NCI-H2081 (cell line): Measurements from ENCODE around the gene SLC66A2.

Experiments used
- DNase-seq, 2 experiments: peaks; one replicate each; lab custom pipeline; 2025; lab: John Stamatoyannopoulos, UW

SLC66A2 gene

DNA sequence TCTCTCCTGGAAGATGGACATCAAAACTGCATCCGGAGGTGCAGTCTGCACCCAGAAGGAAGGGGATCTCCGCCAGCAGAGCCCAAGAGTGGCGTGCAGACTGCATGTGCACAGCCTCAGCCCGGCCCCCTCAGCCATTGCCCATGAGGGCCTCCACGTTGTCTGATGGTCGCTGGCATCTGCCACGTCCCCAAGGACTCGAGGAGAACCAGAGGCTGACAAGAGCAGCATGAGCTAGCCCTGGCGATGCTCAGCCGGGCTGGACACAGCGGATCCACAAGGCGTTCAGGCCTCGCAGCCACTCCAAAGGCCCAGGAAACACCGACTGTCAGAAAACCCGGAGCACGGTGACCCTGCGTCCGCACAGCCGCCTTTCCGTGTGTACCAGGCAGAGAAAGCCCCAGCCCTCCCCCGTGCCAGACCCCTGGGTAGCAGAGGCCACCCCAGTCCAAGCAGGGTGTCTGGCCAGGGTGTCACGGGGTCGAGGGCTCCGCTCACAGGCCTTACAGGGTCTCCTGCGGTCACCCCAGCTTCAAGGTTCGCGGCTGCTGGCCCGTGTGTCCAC lies 48.3 kb downstream of the SLC66A2 start:
- no peak for DNase-seq

DNA sequence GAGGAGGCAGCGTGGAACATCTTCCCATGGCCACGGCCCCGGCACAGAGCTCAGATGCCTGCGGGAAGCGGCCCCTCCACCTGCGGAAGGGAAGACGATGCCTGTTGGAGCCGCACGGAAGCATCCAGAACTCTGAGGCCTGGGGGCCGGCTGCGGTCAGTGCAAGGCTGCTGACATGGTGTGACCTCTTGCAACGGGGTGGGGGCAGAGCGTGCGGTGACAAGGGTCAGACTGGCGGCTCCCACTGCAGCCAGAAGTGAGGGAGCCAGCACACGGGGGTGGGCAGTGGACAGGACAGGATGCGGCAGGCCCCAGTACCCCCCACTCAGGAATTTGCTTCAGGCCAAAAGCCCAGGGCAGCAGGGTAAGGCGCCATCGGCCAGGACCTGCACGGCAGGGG lies 48.8 kb downstream of the SLC66A2 start:
- no peak for DNase-seq

DNA sequence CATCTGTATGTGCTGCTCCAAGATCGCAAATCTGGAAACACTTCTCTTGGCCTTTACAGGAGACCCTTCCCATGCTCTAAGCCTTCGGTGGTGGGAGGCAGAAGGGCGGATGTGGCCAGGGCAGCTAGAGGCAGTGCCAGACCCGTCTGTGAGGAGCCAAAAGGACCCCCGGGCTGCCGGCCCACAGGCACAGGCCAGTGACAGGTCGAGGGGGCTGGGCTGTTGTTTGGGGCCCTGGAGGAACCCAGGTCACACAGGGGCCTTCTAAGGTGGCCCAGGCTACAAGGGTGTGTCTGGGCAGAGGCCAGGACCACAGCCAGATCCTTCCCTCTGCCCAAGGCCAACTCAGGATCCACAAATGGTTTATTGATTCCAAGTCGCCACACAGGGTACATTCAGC lies 49.4 kb downstream of the SLC66A2 start:
- no peak for DNase-seq

DNA sequence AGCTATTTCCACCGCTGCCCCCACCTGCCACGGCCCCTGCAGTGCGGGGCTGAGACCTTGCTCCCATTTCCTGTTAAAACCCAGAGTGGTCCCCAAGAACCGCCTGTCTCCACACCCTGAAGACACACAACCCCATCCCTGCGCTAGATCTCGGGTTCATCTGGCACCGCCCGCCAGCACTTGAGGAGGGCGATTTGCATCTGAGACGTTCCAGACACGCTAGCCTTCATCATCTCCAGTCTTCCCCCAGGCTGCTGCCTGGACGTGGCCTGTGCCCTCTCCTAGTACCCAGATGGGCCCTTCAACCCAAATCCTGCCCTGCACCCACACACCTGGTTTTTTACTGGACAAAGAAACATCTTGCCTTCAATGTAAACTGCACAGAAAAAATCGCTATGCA lies 49.8 kb downstream of the SLC66A2 start:
- no peak for DNase-seq

DNA sequence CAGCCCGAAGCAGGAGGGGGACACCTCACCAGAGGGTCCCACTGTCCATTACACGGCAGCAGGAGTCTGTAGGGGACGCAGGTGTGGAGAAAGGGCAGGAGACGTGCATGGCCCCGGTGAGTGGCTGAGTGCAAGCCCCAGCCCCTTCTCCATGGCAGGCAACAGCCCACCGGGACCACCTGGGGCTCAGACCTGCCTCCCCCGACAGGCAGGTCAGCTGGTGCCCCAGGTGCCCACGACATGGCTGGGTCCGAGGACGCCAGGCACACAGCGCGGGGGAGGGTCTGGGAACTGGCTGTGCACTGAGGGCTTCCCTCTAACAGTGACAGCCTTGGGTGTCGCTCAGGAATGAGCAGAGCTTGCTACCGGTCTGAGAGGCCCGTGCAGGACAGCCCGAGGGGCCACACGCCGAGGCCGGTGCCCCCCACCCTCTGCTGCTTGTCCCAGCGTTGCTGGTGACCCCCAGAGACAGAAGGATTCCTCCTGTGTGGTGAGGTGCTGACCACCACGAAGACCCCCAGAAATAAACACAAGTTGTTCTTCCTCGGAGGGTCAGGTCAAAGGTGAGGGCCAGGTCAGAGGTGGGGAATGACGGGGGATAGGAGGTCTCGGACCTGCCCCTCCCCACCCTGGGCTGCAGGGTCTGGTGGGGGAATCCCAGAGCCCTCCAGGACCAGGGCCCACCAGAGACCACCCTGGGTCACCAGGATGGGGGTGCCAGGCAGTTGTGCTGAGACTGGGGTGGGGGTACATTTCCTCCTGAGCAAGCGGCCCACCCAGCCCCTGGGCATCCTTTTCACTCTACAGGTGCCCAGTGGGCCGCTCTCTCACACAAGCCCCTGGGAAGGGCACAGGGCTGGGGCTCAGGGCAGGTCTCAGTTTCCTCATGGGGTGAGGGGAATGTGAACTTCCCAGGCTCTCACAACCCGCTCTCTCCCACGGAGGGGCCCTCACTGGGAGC lies 50.6 kb downstream of the SLC66A2 start:
- DNase-seq, result no peak

DNA sequence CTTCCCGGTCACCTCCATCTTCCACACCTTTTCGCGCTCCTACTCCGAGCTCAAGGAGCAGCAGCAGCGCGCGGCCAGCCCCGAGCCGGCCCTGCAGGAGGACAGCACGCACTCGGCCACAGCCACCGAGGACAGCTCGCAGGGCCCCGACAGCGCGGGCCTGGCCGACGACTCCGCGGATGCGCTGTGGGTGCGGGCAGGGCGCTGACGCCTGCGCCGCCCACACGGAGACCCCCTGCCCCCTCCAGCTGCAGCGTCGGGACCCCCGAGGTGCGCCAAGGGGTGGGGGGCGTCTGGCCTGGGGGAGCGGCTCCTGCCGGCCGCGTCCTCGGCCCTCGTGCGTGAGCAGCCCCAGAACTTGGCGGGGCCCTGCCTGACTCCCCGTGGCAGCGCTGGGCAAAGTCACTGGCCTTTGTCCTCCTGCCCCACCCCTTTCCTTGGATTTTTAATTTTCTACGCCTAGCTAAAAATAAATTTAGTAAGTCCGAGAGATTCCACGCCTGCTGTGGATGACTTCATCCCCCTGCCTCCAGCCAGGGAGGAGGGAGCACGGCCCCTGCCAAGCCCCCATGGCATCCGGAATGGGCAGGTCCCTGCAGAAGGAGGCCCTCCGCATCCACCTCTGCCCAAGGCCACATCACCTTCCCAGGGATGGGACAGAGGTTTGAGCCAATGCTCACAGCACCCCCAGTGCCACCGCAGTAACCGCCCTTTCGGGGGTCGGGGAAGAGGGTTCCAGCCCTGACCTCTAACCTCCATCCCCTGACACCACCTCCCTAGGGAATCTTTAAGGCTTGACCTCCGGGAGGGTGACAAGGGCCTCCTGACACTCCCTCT lies 51.6 kb downstream of the SLC66A2 start:
- no peak for DNase-seq

DNA sequence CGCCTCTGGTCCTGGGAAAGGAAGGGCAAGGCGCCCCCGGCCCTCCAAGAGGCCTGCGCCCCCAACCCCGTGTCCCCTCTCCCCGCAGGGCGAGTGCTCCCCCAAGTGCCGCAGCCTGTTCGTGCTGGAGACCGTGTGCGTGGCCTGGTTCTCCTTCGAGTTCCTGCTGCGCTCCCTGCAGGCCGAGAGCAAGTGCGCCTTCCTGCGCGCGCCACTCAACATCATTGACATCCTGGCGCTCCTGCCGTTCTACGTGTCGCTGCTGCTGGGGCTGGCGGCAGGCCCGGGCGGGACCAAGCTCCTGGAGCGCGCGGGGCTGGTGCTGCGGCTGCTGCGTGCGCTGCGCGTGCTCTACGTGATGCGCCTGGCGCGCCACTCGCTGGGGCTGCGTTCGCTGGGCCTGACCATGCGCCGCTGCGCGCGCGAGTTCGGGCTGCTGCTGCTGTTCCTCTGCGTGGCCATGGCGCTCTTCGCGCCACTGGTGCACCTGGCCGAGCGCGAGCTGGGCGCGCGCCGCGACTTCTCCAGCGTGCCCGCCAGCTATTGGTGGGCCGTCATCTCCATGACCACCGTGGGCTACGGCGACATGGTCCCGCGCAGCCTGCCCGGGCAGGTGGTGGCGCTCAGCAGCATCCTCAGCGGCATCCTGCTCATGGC lies 52.4 kb downstream of the SLC66A2 start:
- no peak for DNase-seq

DNA sequence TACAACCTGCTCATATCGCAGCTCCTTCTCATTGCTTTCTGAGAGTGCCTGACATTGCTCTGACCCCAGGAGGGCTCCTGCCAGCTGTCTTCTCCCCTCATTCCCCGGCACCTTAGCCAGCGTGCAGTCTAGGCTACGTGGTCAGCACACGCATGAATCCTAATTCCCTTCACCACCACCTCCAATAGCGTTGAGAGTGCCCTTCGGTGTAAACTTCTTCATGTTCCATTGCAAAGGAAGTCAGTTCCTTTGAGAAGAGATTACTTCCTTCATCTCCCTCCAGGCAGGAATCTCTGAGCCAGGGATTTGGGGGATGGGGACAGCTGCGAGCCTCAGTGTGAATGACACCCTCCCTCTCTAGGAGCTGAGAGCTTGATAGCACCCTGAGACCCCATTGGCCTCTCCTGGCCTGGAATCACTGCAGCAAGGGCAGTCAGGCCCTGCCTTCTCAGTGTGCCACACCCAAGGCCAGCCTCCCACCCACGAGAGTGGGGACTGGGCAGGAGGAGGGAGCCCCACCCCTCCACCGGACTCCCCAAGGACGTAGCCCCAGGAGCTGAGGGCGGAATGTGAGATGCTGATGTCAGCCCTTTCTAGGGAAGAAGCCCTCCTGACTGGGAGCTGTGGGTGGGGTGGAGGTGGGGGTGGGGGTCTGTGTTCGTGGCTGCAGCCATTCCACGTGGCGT lies 53.4 kb downstream of the SLC66A2 start:
- no peak for DNase-seq

DNA sequence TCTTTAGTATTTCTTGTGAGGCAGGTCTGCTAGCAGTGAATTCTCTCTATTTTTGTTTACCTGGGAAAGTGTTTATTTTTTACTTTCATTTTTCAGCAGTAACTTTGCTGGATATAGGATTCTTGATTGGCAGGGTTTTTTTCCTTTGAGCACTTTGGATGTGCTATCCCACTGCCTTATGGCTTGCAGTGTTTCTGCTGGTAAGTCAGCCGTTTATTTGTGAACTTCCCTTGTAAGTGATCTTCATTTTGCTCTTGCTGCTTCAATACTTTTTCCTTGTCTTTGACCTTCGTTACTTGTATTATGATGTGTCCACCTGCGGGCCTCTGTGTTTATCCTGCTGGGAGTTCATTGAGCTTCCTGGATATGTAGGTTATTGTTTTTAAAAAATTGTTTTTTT lies 54.7 kb downstream of the SLC66A2 start:
- no peak for DNase-seq

DNA sequence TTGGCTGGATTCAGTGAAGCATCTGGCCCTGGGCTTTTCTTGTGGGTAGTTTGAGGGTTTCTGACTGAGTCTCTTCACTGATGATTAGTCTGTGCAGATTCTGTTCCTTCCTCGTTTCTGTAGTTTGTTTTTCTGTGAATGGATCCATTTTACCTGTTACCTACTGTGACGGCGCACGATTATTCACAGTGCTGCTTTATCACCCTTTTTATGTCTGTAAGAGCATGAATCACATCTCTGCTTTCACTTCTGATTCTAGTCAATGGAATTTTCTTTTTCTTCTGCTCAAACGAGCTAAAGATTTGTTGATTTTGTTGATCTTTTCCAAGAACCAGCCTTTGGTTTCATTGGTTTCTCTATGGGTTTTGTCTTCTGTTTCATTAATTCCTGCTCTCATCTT lies 60.8 kb downstream of the SLC66A2 start:
- no peak for DNase-seq

DNA sequence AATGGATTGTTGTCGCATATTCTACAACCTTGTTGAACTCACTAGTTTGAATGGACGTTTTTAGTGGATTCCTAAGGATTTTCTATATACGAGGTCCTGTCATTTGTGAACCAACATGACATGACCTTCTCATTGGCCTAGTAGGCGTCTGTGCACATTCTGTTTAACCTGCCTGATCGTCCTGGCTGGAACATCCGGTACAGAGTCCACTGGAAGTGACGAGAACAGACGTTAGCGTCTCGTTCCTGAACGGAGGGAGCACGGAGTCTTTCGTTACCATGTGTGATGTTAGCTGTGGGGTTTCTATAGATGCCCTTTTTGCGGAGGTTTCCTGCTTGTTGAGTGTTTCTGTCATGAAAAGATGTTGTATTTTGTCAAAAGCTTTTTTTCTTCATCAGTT lies 61.9 kb downstream of the SLC66A2 start:
- no peak for DNase-seq

DNA sequence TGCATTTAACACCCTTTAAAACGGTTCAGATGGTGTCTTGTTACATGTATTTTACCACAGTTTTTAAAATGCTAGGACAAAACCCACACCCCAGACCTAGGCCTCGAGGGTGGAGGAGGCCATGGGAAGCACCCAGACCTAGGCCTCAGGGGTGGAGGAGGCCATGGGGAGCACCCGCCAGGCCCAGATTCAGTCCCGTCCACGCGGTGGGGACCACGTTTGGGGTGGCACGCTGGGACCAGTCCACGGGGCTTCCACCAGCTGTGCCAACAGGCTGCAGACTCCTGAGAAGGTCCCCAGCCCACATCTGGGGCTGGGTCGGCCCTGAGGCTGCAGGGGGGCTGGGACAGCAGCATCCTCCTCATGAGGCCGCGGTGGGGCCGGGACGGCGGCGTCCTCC lies 63.4 kb downstream of the SLC66A2 start:
- no peak for DNase-seq

DNA sequence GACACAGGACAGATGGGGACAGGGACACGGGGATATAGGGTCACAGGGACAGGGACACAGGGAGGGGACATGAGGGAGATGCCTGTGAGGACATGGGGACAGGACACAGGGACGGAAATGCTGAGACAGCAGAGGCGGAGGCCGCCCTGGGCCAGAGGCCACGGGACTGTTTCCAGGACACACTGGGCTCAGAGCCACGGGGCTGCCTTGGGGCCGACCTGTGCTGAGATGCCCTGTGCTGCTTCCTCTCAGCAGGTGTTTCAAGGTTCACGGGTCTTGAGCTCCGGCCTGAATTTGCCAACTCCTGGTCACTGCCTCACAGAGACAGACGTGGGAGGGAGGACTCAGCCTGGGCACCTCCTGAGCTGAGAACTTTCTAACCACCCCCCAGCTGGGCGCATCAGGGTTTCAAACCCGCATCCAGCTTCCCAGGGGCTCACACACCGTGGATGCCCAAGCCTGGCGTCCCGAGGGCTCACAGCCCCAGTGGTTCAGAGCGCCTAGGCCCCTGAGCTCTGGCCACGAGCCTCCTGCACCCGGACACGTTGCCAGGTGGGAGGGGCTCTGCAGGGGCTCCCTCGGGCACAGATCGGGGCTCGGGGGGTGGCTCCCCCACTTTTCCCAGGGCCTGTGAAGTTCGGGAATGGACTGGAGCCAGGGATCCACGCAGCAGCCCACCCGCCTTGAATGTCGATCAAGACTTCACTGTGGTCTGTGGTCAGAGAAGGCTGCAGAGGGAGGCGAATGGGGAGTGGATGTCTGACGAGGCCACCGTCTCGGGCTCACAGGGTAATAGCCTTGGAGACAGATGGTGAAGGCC lies 64.1 kb downstream of the SLC66A2 start:
- no peak for DNase-seq

DNA sequence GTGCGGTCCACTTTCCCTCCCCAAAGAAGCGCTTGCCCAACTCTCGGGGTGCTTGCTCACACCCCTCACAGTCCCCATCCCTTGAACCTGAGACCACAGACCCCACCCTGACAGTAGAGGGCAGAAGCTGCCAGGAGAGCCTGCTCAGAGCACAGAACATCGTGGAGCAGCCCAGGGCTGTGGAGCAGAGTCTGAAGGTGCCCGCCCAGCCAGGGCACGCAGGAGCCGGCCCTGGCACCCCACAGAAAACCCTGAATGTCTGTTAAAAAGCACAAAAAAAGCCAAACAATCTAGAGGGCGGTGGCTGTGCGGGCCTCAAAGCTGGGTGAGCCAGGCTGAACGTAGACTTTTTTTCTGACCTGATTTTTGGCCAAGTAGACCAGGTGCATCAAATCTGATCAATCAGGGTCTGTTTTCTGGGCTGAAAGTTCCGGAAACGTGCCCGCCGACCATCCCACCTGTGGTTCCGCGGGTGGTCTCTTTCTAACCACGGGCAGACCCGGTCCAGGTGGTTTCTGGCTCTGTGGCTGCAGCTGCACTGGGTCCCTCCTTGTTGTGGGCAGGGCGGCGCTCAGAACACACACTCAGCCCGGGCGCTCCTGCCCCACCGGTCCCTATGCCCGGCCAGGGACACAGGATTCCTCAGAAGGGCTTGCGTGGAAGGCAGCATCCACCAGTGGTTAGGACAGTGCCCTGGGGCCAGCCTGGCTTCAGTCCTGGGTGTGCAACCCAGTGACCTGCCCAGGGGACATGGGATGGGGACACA lies 66.3 kb downstream of the SLC66A2 start:
- DNase-seq, result no peak

DNA sequence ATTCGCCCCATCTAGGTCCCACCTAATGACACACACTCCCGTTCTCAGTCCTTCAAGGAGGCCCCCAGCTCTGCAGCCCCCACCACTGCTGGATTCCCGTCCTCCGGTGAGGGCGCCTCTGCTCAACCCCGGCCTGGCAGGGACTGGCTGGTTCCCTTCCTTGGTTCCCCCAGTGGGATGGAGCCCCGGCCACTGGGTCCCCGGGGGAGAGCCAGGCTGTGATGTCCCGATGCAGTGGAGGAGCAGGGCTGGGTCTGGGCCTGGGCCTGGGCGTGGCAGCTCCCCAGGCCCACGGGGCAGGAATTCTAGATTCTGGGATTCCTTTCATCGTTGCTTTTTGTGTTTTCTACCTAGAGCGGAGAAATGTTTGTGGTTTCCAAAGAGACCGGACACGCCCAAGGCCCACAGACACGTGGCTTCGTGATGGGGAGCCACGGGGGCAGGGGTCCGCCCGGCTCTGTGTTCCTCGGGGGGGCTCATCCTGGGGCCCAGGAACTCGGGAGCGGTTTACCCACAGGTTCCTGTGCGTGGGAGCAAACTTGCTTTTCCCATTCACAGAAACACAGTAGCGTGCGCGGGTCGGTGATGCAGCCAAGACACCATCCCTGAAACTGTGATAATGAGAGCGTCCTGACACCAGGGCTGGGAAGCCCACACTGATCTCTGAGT lies 67.0 kb downstream of the SLC66A2 start:
- DNase-seq, result no peak

DNA sequence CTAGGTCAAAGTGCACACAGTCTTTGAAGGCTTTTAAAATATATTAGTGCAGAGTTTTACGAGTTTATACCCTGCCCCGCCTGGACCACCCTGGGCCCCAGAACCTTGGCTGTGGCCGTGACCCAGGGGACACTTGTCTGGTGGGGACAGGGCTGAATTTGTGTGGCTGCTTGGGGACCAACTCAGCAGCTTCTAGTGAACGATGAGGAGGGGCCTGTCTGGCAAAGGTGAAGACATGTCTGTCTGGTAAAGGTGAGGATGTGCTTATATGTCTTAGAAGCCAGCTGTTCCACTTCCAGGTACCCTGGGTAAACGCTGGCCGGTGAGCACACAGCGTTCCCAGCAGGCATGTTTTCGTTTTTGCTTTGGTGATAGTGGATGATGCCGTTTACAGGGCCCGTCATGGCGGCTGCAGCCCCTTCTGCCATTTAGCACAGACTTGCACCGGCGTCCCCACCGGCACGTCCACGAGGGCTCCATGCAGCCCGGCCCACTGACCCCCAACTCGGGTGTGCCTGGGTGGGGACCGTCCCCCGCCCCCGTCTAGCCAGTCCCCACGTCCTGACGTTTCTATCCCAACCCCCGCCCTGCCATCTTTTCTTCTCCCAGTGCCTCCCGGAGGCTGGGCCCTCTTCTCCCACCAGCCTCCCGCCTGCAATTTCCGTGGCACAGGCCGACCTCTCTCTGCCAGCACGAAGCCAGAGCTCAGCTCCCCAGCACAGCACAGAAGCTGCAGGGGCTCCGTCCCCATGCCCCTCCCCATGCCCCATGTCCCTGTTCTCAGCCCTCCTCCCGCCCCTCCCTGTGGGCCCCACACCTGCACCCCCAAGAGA lies 67.8 kb downstream of the SLC66A2 start:
- no peak for DNase-seq

DNA sequence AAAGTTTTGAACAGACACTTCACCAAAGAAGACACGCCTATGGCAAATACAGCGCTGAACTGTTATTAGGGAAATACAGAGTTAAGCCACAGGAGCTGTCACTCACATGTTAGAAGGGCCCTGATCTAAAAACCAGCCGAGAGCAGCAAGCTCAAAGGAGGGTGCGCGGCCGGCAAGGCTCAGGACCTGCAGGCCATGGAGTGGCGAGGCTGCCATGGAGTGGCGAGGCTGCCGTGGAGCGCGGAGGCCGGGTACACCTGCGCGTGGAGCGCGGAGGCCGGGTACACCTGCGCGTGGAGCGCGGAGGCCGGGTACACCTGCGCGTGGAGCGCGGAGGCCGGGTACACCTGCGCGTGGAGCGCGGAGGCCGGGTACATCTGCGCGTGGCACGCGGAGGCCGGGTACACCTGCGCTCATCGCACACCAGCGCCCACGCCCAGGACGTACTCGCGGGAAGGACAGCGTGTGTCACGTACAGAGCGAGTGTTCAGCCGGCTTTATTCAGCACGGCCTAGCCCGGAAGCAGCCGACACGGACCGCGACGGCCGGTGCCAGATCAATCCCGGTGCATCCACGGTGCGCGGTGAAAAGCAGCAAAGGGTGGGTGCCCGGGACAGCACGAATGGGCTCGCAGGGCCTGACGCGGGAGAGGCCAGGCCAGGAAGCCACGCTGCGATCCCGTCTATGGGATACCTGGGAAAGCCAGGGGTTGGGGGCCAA lies 68.8 kb downstream of the SLC66A2 start:
- no peak for DNase-seq

DNA sequence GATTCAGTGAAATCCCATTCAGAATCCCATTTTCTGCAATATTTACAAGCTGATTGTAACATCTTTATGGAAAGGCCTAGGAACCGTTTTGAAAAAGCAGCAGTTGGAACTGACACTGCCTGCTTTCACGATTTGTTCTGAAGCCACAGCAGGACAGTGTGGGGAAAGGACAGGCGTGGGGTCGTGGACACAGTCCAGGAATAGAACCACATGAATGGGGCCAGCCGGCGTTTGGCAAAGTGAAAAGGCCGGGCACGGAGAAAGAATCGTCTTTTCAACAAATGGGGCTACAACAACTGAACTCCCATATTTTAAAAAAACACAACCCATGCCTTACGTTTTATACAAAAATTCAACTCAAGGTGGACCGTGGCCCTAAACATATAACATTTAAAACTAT lies 69.8 kb downstream of the SLC66A2 start:
- DNase-seq, result no peak
